Cardiac muscle cell (in vitro differentiated cells and primary cell): ENCODE data around the gene CLIC5. TPM values are rescaled to one million over a fixed set of nuclear protein-coding genes. Genes with fewer than 3 reads are reported as not detected.

Source experiments
- DNase-seq, 2 donors: peaks; one replicate each; pipeline versions ENCODE4 v3.0.0 to v3.0.0-alpha.2; 2010 to 2017; ENCODE audit warnings: low read depth in 1 of 2, low spot score in 1 of 2
- H3K27ac ChIP-seq: fragments of 200-600 bp; sonication (generic); 2 replicates; pipeline ENCODE4 v1.5.1; 2016
- H3K27me3 ChIP-seq: fragments of 200-600 bp; sonication (generic); 2 replicates; pipeline ENCODE4 v1.6.0; 2016; ENCODE audit warnings: control low read depth
- H3K36me3 ChIP-seq: fragments of 200-600 bp; sonication (generic); 2 replicates; pipeline ENCODE4 v1.5.1; 2016; ENCODE audit warnings: control low read depth
- H3K4me1 ChIP-seq: fragments of 200-600 bp; sonication (generic); 2 replicates; pipeline ENCODE4 v1.8.1; 2017; ENCODE audit warnings: low read depth, mild to moderate bottlenecking, mixed run types
- H3K4me3 ChIP-seq: fragments of 200-600 bp; sonication (generic); 2 replicates; pipeline ENCODE4 v1.5.1; 2016; ENCODE audit warnings: mild to moderate bottlenecking
- H3K9me3 ChIP-seq: fragments of 200-600 bp; sonication (generic); 2 replicates; pipeline ENCODE4 v1.5.1; 2017; ENCODE audit warnings: low read depth, mild to moderate bottlenecking, control low read depth
- CTCF ChIP-seq: IDR thresholded peaks from 2 replicates; pipeline ENCODE4 v1.5.1; 2012; ENCODE audit warnings: low read depth, mild to moderate bottlenecking, low read length
- polyA plus RNA-seq: library from polyadenylated mRNA; unstranded; fragments of >200 nt; fragmentation: Nextera tagmentation; extraction: Ambion mirVana; gene quantifications from 2 replicates; pipeline ENCODE4 v1.2.1, GENCODE V29; 2016
- total RNA-seq: library from RNA; depleted of rRNA; stranded (reverse); fragments of >200 nt; gene quantifications from 2 replicates; pipeline ENCODE4 v1.2.3, GENCODE V29; 2016

Gene CLIC5
- total and polyA plus RNA-seq, 2 experiments from 2014 or later: 10.5 to 24.5 TPM

GRCh38 chr6:45857827-45858226 is 157.8 kb downstream of the CLIC5 start:
- DNase-seq: no peak
- Histone ChIP-seq H3K27ac (no peak overlapping the region), H3K9me3 (no peaks in the 10 kb centered on the region), H3K4me3 (no peak overlapping the region), H3K4me1 (no peaks in the 10 kb centered on the region), H3K36me3 (no peaks in the 10 kb centered on the region), H3K27me3 (peaks cover 5% of the 10 kb centered on the region)
- no peak for TF ChIP-seq CTCF

DNA sequence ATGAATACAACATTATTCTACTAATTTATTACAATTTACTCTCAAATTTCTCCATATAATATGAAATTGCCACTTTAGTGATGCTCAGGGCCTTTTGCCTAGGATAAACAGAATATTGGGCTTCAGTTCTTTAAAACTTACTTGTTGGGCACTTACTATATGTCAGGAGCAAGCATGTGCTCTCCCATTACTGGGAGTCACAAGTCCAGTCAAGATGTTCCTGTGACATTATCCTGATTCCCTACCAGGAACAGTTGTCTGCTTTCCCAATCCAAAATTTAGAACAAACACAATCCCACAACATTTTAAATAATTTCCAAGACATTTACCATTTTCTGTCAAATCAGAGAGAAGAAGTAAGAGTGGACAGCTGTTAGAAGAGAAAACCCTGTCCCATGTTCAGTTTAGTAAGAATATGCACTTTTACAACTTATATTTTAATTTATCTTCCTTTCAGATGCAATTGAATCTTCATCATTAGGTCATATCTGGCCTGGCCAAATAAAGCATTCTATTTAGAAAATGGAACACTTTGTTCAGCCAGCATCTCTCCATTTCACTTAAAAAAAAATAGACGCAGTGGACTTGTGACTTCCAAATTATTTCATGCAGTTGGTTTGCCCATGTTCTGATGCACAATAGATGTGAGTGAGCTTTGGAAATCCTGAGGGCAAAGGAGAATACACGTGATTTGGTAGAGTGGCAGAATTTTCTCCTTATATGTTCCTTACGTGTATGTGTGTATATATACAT is 159.8 kb downstream of the CLIC5 start:
- TF ChIP-seq CTCF: no peak
- no peak overlapping the region for H3K4me3 ChIP-seq

GRCh38 chr6:45854149-45854742 is 161.4 kb downstream of the CLIC5 start:
- Histone ChIP-seq H3K27me3 (peaks cover 4% of the 10 kb centered on the region), H3K27ac (no peak overlapping the region), H3K36me3 (no peaks in the 10 kb centered on the region), H3K9me3 (no peaks in the 10 kb centered on the region), H3K4me3 (no peak overlapping the region), H3K4me1 (no peaks in the 10 kb centered on the region)
- no peak for TF ChIP-seq CTCF
- DNase-seq: no peak

More for the DNA sequence above, 159.8 kb downstream of the CLIC5 start:
- Histone ChIP-seq H3K27me3 (peaks cover 5% of the 10 kb centered on the region), H3K36me3 (no peaks in the 10 kb centered on the region), H3K4me1 (no peaks in the 10 kb centered on the region), H3K27ac (no peak overlapping the region), H3K9me3 (no peaks in the 10 kb centered on the region)
- no peak for DNase-seq

DNA sequence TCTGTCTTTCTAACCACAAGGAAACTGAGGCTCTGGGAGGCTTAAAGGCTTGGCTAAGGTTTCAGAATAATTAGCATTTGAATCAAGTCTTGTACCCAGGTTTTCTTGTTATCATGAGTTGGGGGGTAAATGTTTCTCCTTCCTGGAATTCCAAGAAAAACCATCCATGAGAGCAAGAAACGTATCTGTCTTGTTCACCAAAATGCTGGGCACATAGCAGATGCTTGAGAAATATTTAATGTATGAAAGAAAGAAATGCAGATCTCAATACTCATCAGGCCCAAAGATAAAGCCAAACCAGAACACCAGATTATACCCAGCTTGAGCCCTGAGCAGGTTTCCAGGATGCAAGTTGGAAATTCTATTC is 164.6 kb downstream of the CLIC5 start:
- no peak overlapping the region for H3K27ac ChIP-seq
- no peaks in the 10 kb centered on the region for H3K4me1 ChIP-seq
- DNase-seq: no peak
- no peaks in the 10 kb centered on the region for H3K36me3 ChIP-seq
- H3K27me3 ChIP-seq: no peaks in the 10 kb centered on the region
- TF ChIP-seq CTCF: no peak
- no peak overlapping the region for H3K4me3 ChIP-seq
- no peaks in the 10 kb centered on the region for H3K9me3 ChIP-seq

GRCh38 chr6:45850378-45851033 is 165.2 kb downstream of the CLIC5 start:
- Histone ChIP-seq H3K9me3 (no peaks in the 10 kb centered on the region), H3K4me1 (no peaks in the 10 kb centered on the region), H3K27ac (no peak overlapping the region), H3K4me3 (no peak overlapping the region), H3K27me3 (no peaks in the 10 kb centered on the region), H3K36me3 (no peaks in the 10 kb centered on the region)
- TF ChIP-seq CTCF: no peak
- DNase-seq: no peak
